H1 (cell line): ENCODE measurements around the gene CEACAM21. TPM values are rescaled to one million over a fixed set of nuclear protein-coding genes. Genes with fewer than 3 reads are reported as not detected.

Source experiments
- CTCF ChIA-PET: fragments of 300-600 bp; sonication (Branson Sonifier 250); formaldehyde crosslinking; loops from one replicate; lab custom pipeline; 2021; ENCODE audit not compliant: partially characterized antibody; lab: Charles Lee
- POLR2A ChIA-PET: fragments of 300-600 bp; sonication (Branson Sonifier 250); formaldehyde crosslinking; loops from one replicate; lab custom pipeline; 2021; ENCODE audit warnings: inconsistent platforms; ENCODE audit not compliant: partially characterized antibody; lab: Charles Lee
- DNase-seq, 2 experiments: peaks; one replicate each; pipeline versions ENCODE4 v3.0.0 to v3.0.0-alpha.2; 2010 to 2022; ENCODE audit warnings: low spot score in 2 of 2, low read depth in 1 of 2, mixed read lengths in 1 of 2
- FAIRE-seq: peaks from 2 replicates; lab custom pipeline; 2011; peaks lifted over from hg19 to GRCh38; lab: Jason Lieb, UNC
- H2AFZ ChIP-seq: 2 replicates; pipeline ENCODE4 v1.8.1; 2012; ENCODE audit warnings: low read length, inconsistent platforms
- H2AK5ac ChIP-seq: 2 replicates; pipeline ENCODE4 v1.6.1; 2013; ENCODE audit warnings: low read depth, low read length
- H2BK120ac ChIP-seq: replicated peaks from 2 replicates; pipeline ENCODE3; 2013; ENCODE audit warnings: low read depth, low read length, inconsistent platforms
- H2BK12ac ChIP-seq: 2 replicates; pipeline ENCODE4 v1.6.1; 2013; ENCODE audit warnings: low read depth, low read length
- H2BK15ac ChIP-seq: 2 replicates; pipeline ENCODE4 v1.6.1; 2013; ENCODE audit warnings: low read length
- H2BK20ac ChIP-seq: 2 replicates; pipeline ENCODE4 v1.6.1; 2013; ENCODE audit warnings: low read length
- H2BK5ac ChIP-seq: 2 replicates; pipeline ENCODE4 v1.6.1; 2013; ENCODE audit warnings: low read depth, low read length
- H3K14ac ChIP-seq: 2 replicates; pipeline ENCODE4 v1.6.1; 2013; ENCODE audit warnings: inconsistent platforms; ENCODE audit not compliant: insufficient read length
- H3K18ac ChIP-seq: 2 replicates; pipeline ENCODE4 v1.6.1; 2013; ENCODE audit warnings: low read length; ENCODE audit errors: extremely low read depth
- H3K23ac ChIP-seq: 2 replicates; pipeline ENCODE4 v1.6.1; 2013; ENCODE audit warnings: inconsistent platforms; ENCODE audit not compliant: insufficient read length
- H3K23me2 ChIP-seq: 2 replicates; pipeline ENCODE4 v1.6.1; 2013; ENCODE audit warnings: low read depth, low read length
- H3K27ac ChIP-seq: 2 replicates; pipeline ENCODE4 v1.6.1; 2011; ENCODE audit warnings: low read depth, low read length, inconsistent platforms
- H3K27me3 ChIP-seq, 4 experiments: replicated peaks in 1 of 4; 1 replicate in 1 of 4; 2 replicates in 3 of 4; pipeline versions ENCODE4 v1.6.1 to v1.8.1; 2011 to 2013; ENCODE audit warnings: low read length in 3 of 4, mild to moderate bottlenecking in 3 of 4, inconsistent platforms in 2 of 4, mixed read lengths in 2 of 4, moderate library complexity in 1 of 4; ENCODE audit not compliant: control insufficient read depth in 3 of 4, insufficient read depth in 3 of 4; ENCODE audit errors: extremely low read depth in 1 of 4
- H3K36me3 ChIP-seq, 4 experiments: 2 replicates each; pipeline versions ENCODE4 v1.6.1 to v1.8.1; 2011 to 2013; ENCODE audit warnings: mild to moderate bottlenecking in 4 of 4, low read length in 3 of 4, moderate library complexity in 2 of 4, control low read depth in 1 of 4, inconsistent platforms in 1 of 4; ENCODE audit not compliant: insufficient read depth in 4 of 4, control insufficient read depth in 2 of 4
- H3K4ac ChIP-seq: replicated peaks from 2 replicates; pipeline ENCODE3; 2013; ENCODE audit warnings: low read length, low read depth, mixed read lengths, inconsistent platforms; ENCODE audit not compliant: insufficient read length
- H3K4me1 ChIP-seq, 4 experiments: replicated peaks in 1 of 4; 1 replicate in 1 of 4; 2 replicates in 3 of 4; pipeline versions ENCODE4 v1.6.1 to v1.8.1; 2011 to 2013; ENCODE audit warnings: low read length in 3 of 4, inconsistent platforms in 2 of 4, mixed read lengths in 1 of 4; ENCODE audit not compliant: insufficient read depth in 4 of 4, control insufficient read depth in 3 of 4
- H3K4me2 ChIP-seq, 2 experiments: 2 replicates each; pipeline versions ENCODE4 v1.6.1 to v1.8.1; 2011 to 2013; ENCODE audit warnings: low read depth in 2 of 2, low read length in 2 of 2, control low read depth in 1 of 2, inconsistent platforms in 1 of 2, mild to moderate bottlenecking in 1 of 2; ENCODE audit not compliant: insufficient read depth in 1 of 2
- H3K4me3 ChIP-seq, 4 experiments: fragments of 200-600, 300-600 bp in 1 of 4; sonication (generic), shearing (Covaris generic), sonication (Bioruptor Twin) in 1 of 4; 2 replicates each; pipeline versions ENCODE4 v1.5.1 to v1.8.1; 2011 to 2016; ENCODE audit warnings: low read length in 4 of 4, low read depth in 3 of 4, control low read depth in 2 of 4, inconsistent platforms in 2 of 4, mild to moderate bottlenecking in 2 of 4, mixed read lengths in 1 of 4, moderate library complexity in 1 of 4; ENCODE audit not compliant: insufficient read depth in 2 of 4; ENCODE audit errors: extremely low read depth in 1 of 4
- H3K56ac ChIP-seq: replicated peaks from 2 replicates; pipeline ENCODE3; 2013; ENCODE audit warnings: low read depth, mild to moderate bottlenecking, mixed read lengths, low read length, inconsistent platforms; ENCODE audit not compliant: insufficient read length
- H3K79me1 ChIP-seq: 2 replicates; pipeline ENCODE4 v1.6.1; 2013; ENCODE audit warnings: low read depth, low read length, control low read depth
- H3K79me2 ChIP-seq, 2 experiments: 2 replicates each; pipeline versions ENCODE4 v1.6.1 to v1.8.1; 2012 to 2013; ENCODE audit warnings: low read length in 2 of 2, mild to moderate bottlenecking in 2 of 2, inconsistent platforms in 1 of 2; ENCODE audit not compliant: insufficient read depth in 2 of 2, control insufficient read depth in 1 of 2
- H3K9ac ChIP-seq, 4 experiments: replicated peaks in 1 of 4; 1 replicate in 1 of 4; 2 replicates in 3 of 4; pipeline versions ENCODE4 v1.6.1 to v1.8.1; 2011 to 2013; ENCODE audit warnings: low read depth in 3 of 4, low read length in 3 of 4, control low read depth in 2 of 4, mild to moderate bottlenecking in 2 of 4, moderate library complexity in 2 of 4, inconsistent platforms in 1 of 4; ENCODE audit errors: extremely low read depth in 1 of 4
- H3K9me3 ChIP-seq, 2 experiments: 2 replicates each; pipeline versions ENCODE4 v1.6.1 to v1.8.1; 2012 to 2013; ENCODE audit warnings: mild to moderate bottlenecking in 2 of 2, moderate library complexity in 2 of 2, control low read depth in 1 of 2, inconsistent platforms in 1 of 2, low read depth in 1 of 2, low read length in 1 of 2, mixed read lengths in 1 of 2; ENCODE audit not compliant: insufficient read depth in 2 of 2
- H4K20me1 ChIP-seq, 2 experiments: replicated peaks in 1 of 2; 2 replicates each; pipeline versions ENCODE3 to v1.8.1; 2011 to 2013; ENCODE audit warnings: inconsistent platforms in 2 of 2, low read length in 2 of 2, mild to moderate bottlenecking in 1 of 2; ENCODE audit not compliant: insufficient read depth in 2 of 2, control insufficient read depth in 1 of 2
- H4K5ac ChIP-seq: 2 replicates; pipeline ENCODE4 v1.6.1; 2013; ENCODE audit warnings: low read length, low read depth, mixed read lengths, inconsistent platforms; ENCODE audit not compliant: insufficient read length
- H4K8ac ChIP-seq: 2 replicates; pipeline ENCODE4 v1.8.0; 2013; ENCODE audit warnings: mild to moderate bottlenecking, moderate library complexity, low read length, inconsistent platforms; ENCODE audit not compliant: insufficient read depth; ENCODE audit errors: extremely low read depth
- H4K91ac ChIP-seq: replicated peaks from 2 replicates; pipeline ENCODE3; 2013; ENCODE audit warnings: low read length, mixed read lengths, inconsistent platforms; ENCODE audit not compliant: insufficient read length
- KDM4A ChIP-seq: IDR thresholded peaks from one replicate; pipeline ENCODE4 v1.7.1; 2012; ENCODE audit warnings: low read depth, mild to moderate bottlenecking, moderate library complexity, low read length, inconsistent platforms; ENCODE audit not compliant: severe bottlenecking
- RAD21 ChIP-seq, 2 experiments: IDR thresholded peaks in 1 of 2; conservative IDR thresholded peaks in 1 of 2; 2 replicates each; pipeline ENCODE4 v1.6.1; 2011; ENCODE audit warnings: low read depth in 2 of 2, low read length in 2 of 2, improper control_type of control experiment in 1 of 2, inconsistent platforms in 1 of 2, mild to moderate bottlenecking in 1 of 2, moderate library complexity in 1 of 2
- WGBS, 2 experiments: shearing (Covaris generic) in 1 of 2; methylation state at CpG; one replicate each; pipeline versions ENCODE4 v1.1.6 to v1.1.7; 2013 to 2015; ENCODE audit warnings: low lambda C conversion rate in 2 of 2, mixed read lengths in 2 of 2, inconsistent platforms in 1 of 2, low coverage in 1 of 2, missing lambda C conversion rate in 1 of 2; ENCODE audit not compliant: insufficient replicate concordance in 2 of 2, insufficient coverage in 1 of 2, insufficient read length in 1 of 2; ENCODE audit errors: extremely low coverage in 1 of 2, missing lambda C conversion rate in 1 of 2; 5-methylcytosine and 5-hydroxymethylcytosine counted together
- polyA plus RNA-seq, 7 experiments: library from polyadenylated mRNA; depleted of rRNA in 3 of 7; stranded (reverse) in 5 of 7; unstranded in 2 of 7; fragments of >200 nt in 5 of 7; fragments of 200-250 nt in 2 of 7; gene quantifications; 1 replicate in 5 of 7; 2 replicates in 1 of 7; 4 replicates in 1 of 7; pipeline versions ENCODE4 v1.2.1 to v1.2.3, GENCODE V29; 2011 to 2013; ENCODE audit warnings: missing spikeins in 2 of 7, mixed read lengths in 2 of 7
- total RNA-seq: library from RNA; stranded (reverse); fragmentation: NEBNext Ultra II Directional; extraction: Animal tissue kit (Norgen Biotek cat#: 25700); gene quantifications from 2 replicates; pipeline ENCODE4 v1.2.1, GENCODE V29; 2021

The CEACAM21 gene
- total and polyA plus RNA-seq, 2 of the 8 experiments (the other 6 are each of a cell fraction or from before 2014, with no cell fraction given): not detected

DNA sequence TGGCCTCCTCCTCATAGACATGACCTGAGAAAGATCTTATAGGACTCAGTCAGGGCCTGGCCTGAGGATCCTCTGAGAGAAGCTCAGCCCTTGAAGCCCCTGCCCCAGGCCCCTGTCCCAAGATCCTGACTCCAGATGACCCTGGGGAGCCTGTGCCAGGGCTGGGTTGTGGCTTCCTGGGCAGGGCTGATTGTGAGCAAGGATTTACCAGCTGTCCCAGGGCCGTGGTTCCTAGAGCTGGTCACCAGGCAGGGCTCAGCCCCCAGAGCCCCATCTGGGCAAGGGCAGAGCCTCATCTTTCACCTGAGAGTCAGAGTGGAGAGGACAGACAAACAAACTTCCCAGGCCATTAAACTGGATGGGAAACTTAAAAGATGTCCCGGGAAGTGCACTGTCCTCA lies 1.9 kb downstream of the CEACAM21 start:
- 80% methylated on average over 1 of the region's 2 CpGs; no CpG with 5 or more reads in 1 of the 2 experiments for WGBS, 2 experiments

More for the DNA sequence above, 1.9 kb downstream of the CEACAM21 start:
- no peaks in the 10 kb centered on the region for H3K23me2 ChIP-seq
- H2AK5ac ChIP-seq: no peak overlapping the region
- H2BK120ac ChIP-seq: no peak overlapping the region
- H4K5ac ChIP-seq: no peak overlapping the region
- DNase-seq (no peak), FAIRE-seq (no peak)
- H4K20me1 ChIP-seq: no peaks in the 10 kb centered on the region
- no peak overlapping the region for H2AFZ ChIP-seq
- no peak overlapping the region for H2BK12ac ChIP-seq
- no peaks in the 10 kb centered on the region for H3K27me3 ChIP-seq
- no peak overlapping the region for H4K91ac ChIP-seq
- TF ChIP-seq RAD21 (IDR thresholded peaks at IDR 0.05 in 1 of 2, conservative IDR thresholded peaks at IDR 0.05 in 1 of 2; ENCODE audit: low read depth in 2 of 2, low read length in 2 of 2) (no peak), KDM4A (no peak)
- H3K79me2 ChIP-seq: no peaks in the 10 kb centered on the region
- no peaks in the 10 kb centered on the region for H3K4me1 ChIP-seq
- H3K56ac ChIP-seq: no peak overlapping the region
- H3K14ac ChIP-seq: no peak overlapping the region
- ChIA-PET CTCF (interaction anchor here (0.9 kb wide), 1 partner anchor 15 kb away, joined by 3 read pairs; no protein-coding TSS in a partner anchor), POLR2A (no interaction called here)
- no peak overlapping the region for H4K8ac ChIP-seq
- H2BK5ac ChIP-seq: no peak overlapping the region
- H2BK20ac ChIP-seq: no peak overlapping the region
- no peak overlapping the region for H3K4me3 ChIP-seq
- no peak overlapping the region for H3K23ac ChIP-seq
- H3K18ac ChIP-seq: no peak overlapping the region
- H3K79me1 ChIP-seq: no peaks in the 10 kb centered on the region
- no peaks in the 10 kb centered on the region for H3K36me3 ChIP-seq
- no peak overlapping the region for H3K27ac ChIP-seq
- peaks cover 62 to 71% of the 10 kb centered on the region in 2 experiments for H3K9me3 ChIP-seq
- no peak overlapping the region for H3K4me2 ChIP-seq
- no peak overlapping the region for H2BK15ac ChIP-seq
- no peak overlapping the region for H3K9ac ChIP-seq
- H3K4ac ChIP-seq: no peak overlapping the region
